K562 (cell line): ENCODE results near the gene MALAT1. TPM values are rescaled to one million over a fixed set of nuclear protein-coding genes. Genes with fewer than 3 reads are reported as not detected.
A peak's percentile ranks its signal among the peaks of the same experiment; 100 is the strongest.

Experiments
- CEBPG ChIP-seq, 3 experiments: fragments of 200-800 bp in 1 of 3; sonication (Bioruptor generic) in 1 of 3; sonication (generic) in 1 of 3; formaldehyde crosslinking in 1 of 3; IDR thresholded peaks in 2 of 3; conservative IDR thresholded peaks in 1 of 3; 2 replicates each; pipeline versions ENCODE4 v1.6.1 to v1.8.0; 2016 to 2022; ENCODE audit warnings: missing compliant biosample characterization in 2 of 3, missing genetic modification characterization in 2 of 3, mild to moderate bottlenecking in 1 of 3, missing genetic modification reagents in 1 of 3
- IFI16 ChIP-seq: fragments of 250-450 bp; sonication (Bioruptor Pico); IDR thresholded peaks from 2 replicates; pipeline ENCODE4 v2.1.2; 2022; ENCODE audit warnings: mild to moderate bottlenecking, inconsistent platforms
- JUND ChIP-seq, 2 experiments: IDR thresholded peaks; 2 replicates in 1 of 2; 3 replicates in 1 of 2; pipeline ENCODE4 v1.6.1; 2011; ENCODE audit warnings: borderline replicate concordance in 2 of 2, low read depth in 2 of 2, low read length in 2 of 2, improper control_type of control experiment in 1 of 2, missing biosample characterization in 1 of 2, missing genetic modification characterization in 1 of 2, missing genetic modification reagents in 1 of 2
- MED1 ChIP-seq: sonication (generic); formaldehyde crosslinking; IDR thresholded peaks from 2 replicates; pipeline ENCODE4 v1.8.1; 2023; ENCODE audit warnings: missing genetic modification reagents, borderline replicate concordance
- ZBTB5 ChIP-seq: fragments of 450-650 bp; IDR thresholded peaks from 2 replicates; pipeline ENCODE4 v1.6.1; 2017; ENCODE audit warnings: antibody characterized with exemption
- ZC3H8 ChIP-seq: fragments of 450-650 bp; IDR thresholded peaks from 2 replicates; pipeline ENCODE4 v1.6.1; 2017
- polyA plus RNA-seq, 8 experiments: library from polyadenylated mRNA; depleted of rRNA in 4 of 8; stranded (reverse) in 5 of 8; unstranded in 3 of 8; fragments of >200 nt; fragmentation: Nextera tagmentation in 2 of 8; fragmentation: Illumina TruSeq in 1 of 8; extraction: Ambion mirVana in 2 of 8; extraction: Trizol in 1 of 8; gene quantifications; 2 replicates each; pipeline versions ENCODE4 v1.2.1 to v1.2.3, GENCODE V29; 2011 to 2014; ENCODE audit warnings: inconsistent platforms in 1 of 8, missing spikeins in 1 of 8
- total RNA-seq, 7 experiments: library from RNA; depleted of rRNA in 6 of 7; stranded (reverse); fragments of >200 nt in 6 of 7; fragmentation: Illumina TruSeq in 2 of 7; extraction: Trizol in 2 of 7; gene quantifications; 2 replicates each; pipeline versions ENCODE4 v1.2.1 to v1.2.3, GENCODE V29; 2011 to 2021; ENCODE audit warnings: low replicate concordance in 1 of 7
- TF ChIP-seq, protein P1 (sequence below): fragments of 450-650 bp; formaldehyde crosslinking; IDR thresholded peaks from 2 replicates; pipeline ENCODE4 v1.4.0; 2020; ENCODE audit warnings: mild to moderate bottlenecking, moderate library complexity
- TF ChIP-seq, protein P2 (sequence below): fragments of 250-450 bp; sonication (Bioruptor Pico); IDR thresholded peaks from 2 replicates; pipeline ENCODE4 v1.8.0; 2021; ENCODE audit warnings: borderline replicate concordance, mild to moderate bottlenecking, moderate library complexity; ENCODE audit not compliant: poor library complexity, severe bottlenecking
- TF ChIP-seq, protein P3 (sequence below): sonication (generic); formaldehyde crosslinking; IDR thresholded peaks from 2 replicates; pipeline ENCODE4 v1.8.0; 2023; ENCODE audit warnings: mild to moderate bottlenecking, missing genetic modification reagents

MALAT1 gene
- total and polyA plus RNA-seq, 9 of the 15 experiments (the other 6 are each of a cell fraction or from before 2014, with no cell fraction given) = 363 to 8,715 (median 2,351) TPM

- TF ChIP-seq, protein P1, sequence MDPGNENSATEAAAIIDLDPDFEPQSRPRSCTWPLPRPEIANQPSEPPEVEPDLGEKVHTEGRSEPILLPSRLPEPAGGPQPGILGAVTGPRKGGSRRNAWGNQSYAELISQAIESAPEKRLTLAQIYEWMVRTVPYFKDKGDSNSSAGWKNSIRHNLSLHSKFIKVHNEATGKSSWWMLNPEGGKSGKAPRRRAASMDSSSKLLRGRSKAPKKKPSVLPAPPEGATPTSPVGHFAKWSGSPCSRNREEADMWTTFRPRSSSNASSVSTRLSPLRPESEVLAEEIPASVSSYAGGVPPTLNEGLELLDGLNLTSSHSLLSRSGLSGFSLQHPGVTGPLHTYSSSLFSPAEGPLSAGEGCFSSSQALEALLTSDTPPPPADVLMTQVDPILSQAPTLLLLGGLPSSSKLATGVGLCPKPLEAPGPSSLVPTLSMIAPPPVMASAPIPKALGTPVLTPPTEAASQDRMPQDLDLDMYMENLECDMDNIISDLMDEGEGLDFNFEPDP = no peak
- TF ChIP-seq IFI16 (CRISPR knock-in tag) = no peak
- peak; percentile 95 for TF ChIP-seq CEBPG (CRISPR knock-in tag; IDR thresholded peaks at IDR 0.05)
- peak; percentile 95 to 99 for TF ChIP-seq CEBPG (tag; conservative IDR thresholded peaks at IDR 0.05 in 1 of 2, IDR thresholded peaks at IDR 0.05 in 1 of 2)
- TF ChIP-seq ZBTB5 = no peak
- TF ChIP-seq JUND (IDR thresholded peaks at IDR 0.05; ENCODE audit: borderline replicate concordance, low read depth, low read length) = peak; percentile 31; the same call in 1 of the 2 replicates
- no peak for TF ChIP-seq JUND (tag; IDR thresholded peaks at IDR 0.05; ENCODE audit: borderline replicate concordance, low read depth, low read length)
- no peak for TF ChIP-seq MED1 (CRISPR knock-in tag)
- TF ChIP-seq, protein P2, sequence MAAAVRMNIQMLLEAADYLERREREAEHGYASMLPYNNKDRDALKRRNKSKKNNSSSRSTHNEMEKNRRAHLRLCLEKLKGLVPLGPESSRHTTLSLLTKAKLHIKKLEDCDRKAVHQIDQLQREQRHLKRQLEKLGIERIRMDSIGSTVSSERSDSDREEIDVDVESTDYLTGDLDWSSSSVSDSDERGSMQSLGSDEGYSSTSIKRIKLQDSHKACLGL = no peak
- TF ChIP-seq, protein P3, sequence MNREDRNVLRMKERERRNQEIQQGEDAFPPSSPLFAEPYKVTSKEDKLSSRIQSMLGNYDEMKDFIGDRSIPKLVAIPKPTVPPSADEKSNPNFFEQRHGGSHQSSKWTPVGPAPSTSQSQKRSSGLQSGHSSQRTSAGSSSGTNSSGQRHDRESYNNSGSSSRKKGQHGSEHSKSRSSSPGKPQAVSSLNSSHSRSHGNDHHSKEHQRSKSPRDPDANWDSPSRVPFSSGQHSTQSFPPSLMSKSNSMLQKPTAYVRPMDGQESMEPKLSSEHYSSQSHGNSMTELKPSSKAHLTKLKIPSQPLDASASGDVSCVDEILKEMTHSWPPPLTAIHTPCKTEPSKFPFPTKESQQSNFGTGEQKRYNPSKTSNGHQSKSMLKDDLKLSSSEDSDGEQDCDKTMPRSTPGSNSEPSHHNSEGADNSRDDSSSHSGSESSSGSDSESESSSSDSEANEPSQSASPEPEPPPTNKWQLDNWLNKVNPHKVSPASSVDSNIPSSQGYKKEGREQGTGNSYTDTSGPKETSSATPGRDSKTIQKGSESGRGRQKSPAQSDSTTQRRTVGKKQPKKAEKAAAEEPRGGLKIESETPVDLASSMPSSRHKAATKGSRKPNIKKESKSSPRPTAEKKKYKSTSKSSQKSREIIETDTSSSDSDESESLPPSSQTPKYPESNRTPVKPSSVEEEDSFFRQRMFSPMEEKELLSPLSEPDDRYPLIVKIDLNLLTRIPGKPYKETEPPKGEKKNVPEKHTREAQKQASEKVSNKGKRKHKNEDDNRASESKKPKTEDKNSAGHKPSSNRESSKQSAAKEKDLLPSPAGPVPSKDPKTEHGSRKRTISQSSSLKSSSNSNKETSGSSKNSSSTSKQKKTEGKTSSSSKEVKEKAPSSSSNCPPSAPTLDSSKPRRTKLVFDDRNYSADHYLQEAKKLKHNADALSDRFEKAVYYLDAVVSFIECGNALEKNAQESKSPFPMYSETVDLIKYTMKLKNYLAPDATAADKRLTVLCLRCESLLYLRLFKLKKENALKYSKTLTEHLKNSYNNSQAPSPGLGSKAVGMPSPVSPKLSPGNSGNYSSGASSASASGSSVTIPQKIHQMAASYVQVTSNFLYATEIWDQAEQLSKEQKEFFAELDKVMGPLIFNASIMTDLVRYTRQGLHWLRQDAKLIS = no peak
- no peak for TF ChIP-seq ZC3H8
These were observed 661 bp upstream of the MALAT1 start (continued) for GRCh38 chr11:65498042-65498726.
